ENCODE data around the gene NEAT1.

Gene NEAT1

GRCh38 chr11:65433657-65434056 is 11.1 kb downstream of the NEAT1 start:
- DNase-seq (ENCODE audit: low spot score) = no peak

- peak; percentile 18 for DNase-seq (ENCODE audit: low spot score)
Observed at GRCh38 chr11:65434057-65434666, 11.6 kb downstream of the NEAT1 start.

GRCh38 chr11:65434667-65435410 is 12.2 kb downstream of the NEAT1 start:
- DNase-seq (ENCODE audit: low spot score) = peak; percentile 14

GRCh38 chr11:65435411-65435931 is 12.9 kb downstream of the NEAT1 start:
- peak; percentile 11 for DNase-seq (ENCODE audit: low spot score)

GRCh38 chr11:65435981-65436411 is 13.4 kb downstream of the NEAT1 start:
- DNase-seq (ENCODE audit: low spot score) = peak; percentile 28

GRCh38 chr11:65436412-65437032 is 13.9 kb downstream of the NEAT1 start:
- DNase-seq (ENCODE audit: low spot score) = no peak

GRCh38 chr11:65437436-65438227 is 15.0 kb downstream of the NEAT1 start:
- peak; percentile 19 for DNase-seq (ENCODE audit: low spot score)

- DNase-seq (ENCODE audit: low spot score) = peak; percentile 13
Observed at GRCh38 chr11:65438257-65439151, 15.9 kb downstream of the NEAT1 start.

- DNase-seq (ENCODE audit: low spot score) = no peak
Observed at GRCh38 chr11:65439331-65440181, 17.0 kb downstream of the NEAT1 start.

- DNase-seq (ENCODE audit: low spot score) = peak; percentile 23
Observed at GRCh38 chr11:65440831-65441499, 18.4 kb downstream of the NEAT1 start.

GRCh38 chr11:65442842-65443331 is 20.3 kb downstream of the NEAT1 start:
- peak; percentile 22 for DNase-seq (ENCODE audit: low spot score)

GRCh38 chr11:65444314-65445051 is 21.9 kb downstream of the NEAT1 start:
- DNase-seq (ENCODE audit: low spot score) = peak; percentile 25

- peak; percentile 25 for DNase-seq (ENCODE audit: low spot score)
Observed at GRCh38 chr11:65445101-65445603, 22.6 kb downstream of the NEAT1 start.

- DNase-seq (ENCODE audit: low spot score) = peak; percentile 41
Observed at GRCh38 chr11:65445604-65446445, 23.2 kb downstream of the NEAT1 start.

GRCh38 chr11:65446446-65447277 is 24.1 kb downstream of the NEAT1 start:
- peak; percentile 42 for DNase-seq (ENCODE audit: low spot score)

- no peak for DNase-seq (ENCODE audit: low spot score)
Observed at GRCh38 chr11:65448074-65448417, 25.4 kb downstream of the NEAT1 start.
